Fibroblast of lung (primary cell): Measurements from ENCODE around the gene CPXM1. TPM values are rescaled to one million over a fixed set of nuclear protein-coding genes. Genes with fewer than 3 reads are reported as not detected.

Source experiments
- DNase-seq, 2 donors: peaks; one replicate each; pipeline versions ENCODE4 v3.0.0 to v3.0.0-alpha.2; 2010; ENCODE audit warnings: low read depth in 2 of 2
- H2AFZ ChIP-seq: 2 replicates; pipeline ENCODE4 v1.5.1; 2012; ENCODE audit warnings: low read length, control low read depth, inconsistent platforms
- H3K27ac ChIP-seq: 2 replicates; pipeline ENCODE4 v1.5.1; 2011; ENCODE audit warnings: low read length, control low read depth; ENCODE audit not compliant: insufficient read depth
- H3K27me3 ChIP-seq: 2 replicates; pipeline ENCODE4 v1.5.1; 2011; ENCODE audit warnings: mild to moderate bottlenecking, low read length; ENCODE audit not compliant: control insufficient read depth, insufficient read depth
- H3K36me3 ChIP-seq: 2 replicates; pipeline ENCODE4 v1.5.1; 2011; ENCODE audit warnings: low read length; ENCODE audit not compliant: control insufficient read depth, insufficient read depth
- H3K4me1 ChIP-seq: 2 replicates; pipeline ENCODE4 v1.5.1; 2011; ENCODE audit warnings: low read length; ENCODE audit not compliant: control insufficient read depth, insufficient read depth; ENCODE audit errors: extremely low read depth
- H3K4me2 ChIP-seq: 2 replicates; pipeline ENCODE4 v1.5.1; 2011; ENCODE audit warnings: low read length, control low read depth; ENCODE audit not compliant: insufficient read depth; ENCODE audit errors: extremely low read depth
- H3K4me3 ChIP-seq, 4 experiments: fragments of 200-600 bp in 1 of 4; sonication (generic) in 1 of 4; replicated peaks in 1 of 4; 2 replicates each; pipeline ENCODE4 v1.5.1; 2011 to 2016; ENCODE audit warnings: low read length in 4 of 4, low read depth in 3 of 4, mild to moderate bottlenecking in 3 of 4, control low read depth in 2 of 4, inconsistent platforms in 1 of 4, mixed read lengths in 1 of 4; ENCODE audit not compliant: insufficient read depth in 1 of 4; ENCODE audit errors: control extremely low read depth in 1 of 4
- H3K79me2 ChIP-seq: 2 replicates; pipeline ENCODE4 v1.5.1; 2012; ENCODE audit warnings: mild to moderate bottlenecking, low read length, inconsistent platforms; ENCODE audit not compliant: control insufficient read depth, insufficient read depth
- H3K9ac ChIP-seq: 2 replicates; pipeline ENCODE4 v1.5.1; 2011; ENCODE audit warnings: mild to moderate bottlenecking, low read length, control low read depth; ENCODE audit not compliant: insufficient read depth
- H3K9me3 ChIP-seq: 2 replicates; pipeline ENCODE4 v1.5.1; 2012; ENCODE audit warnings: low read depth, low read length; ENCODE audit not compliant: control insufficient read depth, insufficient read depth
- H4K20me1 ChIP-seq: 2 replicates; pipeline ENCODE4 v1.5.1; 2011; ENCODE audit warnings: low read length; ENCODE audit not compliant: control insufficient read depth, insufficient read depth; ENCODE audit errors: extremely low read depth
- CTCF ChIP-seq, 2 donors: IDR thresholded peaks in 1 of 2; conservative IDR thresholded peaks in 1 of 2; 1 replicate in 1 of 2; 2 replicates in 1 of 2; pipeline ENCODE4 v1.5.1; 2011 to 2012; ENCODE audit warnings: low read length in 2 of 2, control low read depth in 1 of 2, inconsistent platforms in 1 of 2, low read depth in 1 of 2, mild to moderate bottlenecking in 1 of 2
- EZH2 ChIP-seq: IDR thresholded peaks from 2 replicates; pipeline ENCODE4 v1.5.1; 2012; ENCODE audit warnings: low read length, control low read depth, mild to moderate bottlenecking; ENCODE audit errors: missing control alignments
- polyA plus RNA-seq, 2 donors: library from polyadenylated mRNA; depleted of rRNA in 1 of 2; stranded (reverse) in 1 of 2; unstranded in 1 of 2; fragments of >200 nt; gene quantifications; 2 replicates each; pipeline ENCODE4 v1.2.1, GENCODE V29; 2011 to 2012; ENCODE audit warnings: missing spikeins in 1 of 2
- total RNA-seq: library from RNA; depleted of rRNA; stranded (reverse); fragments of >200 nt; gene quantifications from 2 replicates; pipeline ENCODE4 v1.2.1, GENCODE V29; 2014

CPXM1 gene
- total and polyA plus RNA-seq, 2 donors (not counting 1 experiment from before 2014, with no cell fraction given) = 0.50 to 0.92 TPM

GRCh38 chr20:2793471-2793870 lies 7.0 kb downstream of the CPXM1 start:
- Histone ChIP-seq H3K36me3 (no peaks in the 10 kb centered on the region), H3K9me3 (no peaks in the 10 kb centered on the region), H3K4me2 (no peak overlapping the region), H3K27me3 (peaks cover 13% of the 10 kb centered on the region), H3K27ac (no peak overlapping the region), H2AFZ (no peak overlapping the region), H3K79me2 (no peaks in the 10 kb centered on the region), H3K4me1 (no peaks in the 10 kb centered on the region), H4K20me1 (no peaks in the 10 kb centered on the region), H3K4me3 (no peak overlapping the region), H3K9ac (no peak overlapping the region)
- TF ChIP-seq CTCF (conservative IDR thresholded peaks at IDR 0.05 in 1 of 2, IDR thresholded peaks at IDR 0.05 in 1 of 2; ENCODE audit: low read depth in 1 of 2, low read length in 2 of 2) (no peak), EZH2 (no peak)
- no peak for DNase-seq

- Histone ChIP-seq H3K4me2 (no peak overlapping the region), H3K27ac (no peak overlapping the region), H3K27me3 (peaks cover 3% of the 10 kb centered on the region), H3K79me2 (no peaks in the 10 kb centered on the region), H3K4me1 (no peaks in the 10 kb centered on the region), H3K36me3 (no peaks in the 10 kb centered on the region), H3K4me3 (no peak overlapping the region), H4K20me1 (no peaks in the 10 kb centered on the region), H3K9me3 (no peaks in the 10 kb centered on the region), H2AFZ (no peak overlapping the region), H3K9ac (no peak overlapping the region)
- DNase-seq = no peak
- no peak for TF ChIP-seq CTCF (conservative IDR thresholded peaks at IDR 0.05 in 1 of 2, IDR thresholded peaks at IDR 0.05 in 1 of 2; ENCODE audit: low read depth in 1 of 2, low read length in 2 of 2)
- no peak for TF ChIP-seq EZH2
Observed at GRCh38 chr20:2783908-2784566, 16.4 kb downstream of the CPXM1 start.

- no peak overlapping the region for H3K27ac ChIP-seq
- H3K4me3 ChIP-seq = no peak overlapping the region
- no peak overlapping the region for H3K4me2 ChIP-seq
- no peaks in the 10 kb centered on the region for H3K79me2 ChIP-seq
- H3K9me3 ChIP-seq = no peaks in the 10 kb centered on the region
- TF ChIP-seq EZH2 (no peak), CTCF (conservative IDR thresholded peaks at IDR 0.05 in 1 of 2, IDR thresholded peaks at IDR 0.05 in 1 of 2; ENCODE audit: low read depth in 1 of 2, low read length in 2 of 2) (no peak)
- H3K4me1 ChIP-seq = no peaks in the 10 kb centered on the region
- H2AFZ ChIP-seq = no peak overlapping the region
- H3K27me3 ChIP-seq = peaks cover 3% of the 10 kb centered on the region
- no peaks in the 10 kb centered on the region for H4K20me1 ChIP-seq
- H3K9ac ChIP-seq = no peak overlapping the region
- no peak for DNase-seq
- no peaks in the 10 kb centered on the region for H3K36me3 ChIP-seq
Observed at GRCh38 chr20:2780948-2781347, 19.5 kb downstream of the CPXM1 start.
